ENCODE data around the gene TRIM36.

Gene TRIM36

GRCh38 chr5:115166744-115167393 lies 2.8 kb downstream of the TRIM36 start:
- DNase-seq = no peak

DNA sequence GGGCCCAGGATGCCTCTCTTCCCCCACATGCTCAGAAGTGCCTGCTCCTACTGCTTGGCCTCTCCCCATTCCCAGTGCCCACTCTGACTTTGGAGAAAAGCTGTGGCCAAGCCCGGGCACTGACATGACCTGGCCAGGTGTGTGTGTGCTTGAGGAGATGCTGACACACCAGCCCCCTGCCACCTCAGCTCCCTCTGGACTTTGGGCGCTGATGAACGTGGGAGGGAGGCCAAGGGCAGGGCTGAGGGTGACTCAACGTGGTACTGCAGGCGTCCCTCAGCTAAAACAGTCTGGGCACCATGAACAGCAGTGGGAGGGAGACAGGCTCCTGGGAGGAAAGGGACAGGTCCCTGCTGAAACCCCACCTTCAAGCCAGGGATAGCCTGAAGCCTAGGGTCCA lies 3.9 kb downstream of the TRIM36 start:
- DNase-seq = no peak

GRCh38 chr5:115160975-115161475 lies 8.7 kb downstream of the TRIM36 start:
- no peak for DNase-seq

DNA sequence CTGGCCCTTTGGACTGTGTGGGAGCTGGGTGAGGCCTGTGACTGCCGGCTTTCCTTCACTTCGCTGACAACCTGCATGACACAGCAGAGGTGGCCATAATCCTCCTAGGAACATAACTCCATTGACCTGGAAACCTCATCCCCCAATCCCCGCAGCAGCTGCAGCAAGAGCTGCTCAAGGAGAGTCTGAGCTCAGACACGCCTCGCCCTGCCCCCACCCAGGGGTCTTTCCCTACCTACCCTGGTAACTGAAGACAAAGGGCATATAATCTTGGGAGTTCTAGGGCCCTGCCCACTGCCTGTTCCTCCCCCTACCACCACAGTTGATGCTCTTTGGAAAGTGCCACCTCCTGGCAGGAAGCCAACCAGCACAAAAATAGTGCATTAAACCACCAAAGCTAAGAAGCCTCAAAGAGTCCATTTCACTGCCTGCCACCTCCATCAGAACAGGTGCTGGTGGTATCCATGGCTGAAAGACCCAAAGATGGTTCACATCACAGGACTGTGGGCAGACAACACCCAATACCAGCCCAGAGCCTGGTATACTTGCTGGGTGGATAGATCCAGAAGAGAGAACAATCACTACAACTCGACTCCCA lies 18.4 kb downstream of the TRIM36 start:
- DNase-seq = no peak

DNA sequence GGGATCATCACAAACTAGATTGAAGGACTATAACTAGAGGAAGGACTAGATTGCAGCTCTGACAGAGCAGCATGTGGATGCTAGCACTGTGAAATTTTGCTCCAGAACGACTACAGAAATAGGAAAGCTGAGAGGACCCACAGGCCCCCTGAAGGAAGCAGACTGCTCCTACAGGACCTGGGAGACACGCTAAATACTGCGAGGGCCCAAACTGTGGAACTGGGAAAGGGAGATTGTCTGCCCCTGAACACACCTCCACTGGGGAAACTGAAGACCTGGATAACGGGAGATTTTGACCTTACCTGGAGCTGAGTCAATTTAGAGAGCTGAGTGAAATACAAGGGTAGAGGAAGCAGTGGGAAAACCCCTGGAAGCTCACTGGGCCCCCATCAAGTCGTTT lies 19.2 kb downstream of the TRIM36 start:
- no peak for DNase-seq

- DNase-seq = no peak
Measured at GRCh38 chr5:115147052-115147451, 22.7 kb downstream of the TRIM36 start.

DNA sequence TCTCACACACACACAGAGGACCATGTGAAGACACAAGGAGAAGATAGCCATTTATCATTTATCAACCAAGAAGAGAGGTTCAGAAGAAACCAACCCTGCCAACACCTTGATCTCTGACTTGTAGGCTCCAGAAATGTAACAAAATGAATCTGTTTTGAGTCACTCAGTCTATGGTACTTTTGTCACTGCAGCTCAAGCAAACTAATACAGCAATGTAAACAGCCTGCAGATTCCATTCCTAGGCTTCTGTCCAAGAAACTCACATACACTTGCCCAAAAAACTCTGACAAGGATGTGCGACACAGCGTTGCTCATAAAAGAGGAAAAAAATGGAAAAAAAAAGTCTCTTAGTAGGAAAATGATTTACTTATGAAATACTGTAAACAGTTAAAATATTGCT lies 33.4 kb downstream of the TRIM36 start:
- no peak for DNase-seq

DNA sequence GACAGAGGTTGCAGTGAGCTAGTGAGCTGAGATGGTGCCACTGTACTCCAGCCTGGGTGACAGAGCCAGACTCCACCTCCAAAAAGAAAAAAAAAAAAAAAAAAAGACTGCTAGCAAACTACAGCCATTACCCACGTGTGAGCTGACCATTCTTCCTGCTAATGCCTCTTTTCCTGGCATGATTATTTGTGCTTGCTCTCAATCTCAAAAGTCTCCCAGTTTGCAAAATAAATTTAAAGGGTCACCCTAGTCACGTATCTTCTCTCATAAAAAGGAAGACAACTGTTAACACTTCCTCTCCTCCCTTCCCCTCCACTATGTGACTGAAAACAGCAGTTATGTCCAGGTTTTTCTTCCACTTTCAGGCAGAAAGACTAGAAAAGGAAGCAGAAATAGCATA lies 37.2 kb downstream of the TRIM36 start:
- DNase-seq = no peak

- DNase-seq = no peak
Measured at GRCh38 chr5:115126303-115126702, 43.4 kb downstream of the TRIM36 start.

DNA sequence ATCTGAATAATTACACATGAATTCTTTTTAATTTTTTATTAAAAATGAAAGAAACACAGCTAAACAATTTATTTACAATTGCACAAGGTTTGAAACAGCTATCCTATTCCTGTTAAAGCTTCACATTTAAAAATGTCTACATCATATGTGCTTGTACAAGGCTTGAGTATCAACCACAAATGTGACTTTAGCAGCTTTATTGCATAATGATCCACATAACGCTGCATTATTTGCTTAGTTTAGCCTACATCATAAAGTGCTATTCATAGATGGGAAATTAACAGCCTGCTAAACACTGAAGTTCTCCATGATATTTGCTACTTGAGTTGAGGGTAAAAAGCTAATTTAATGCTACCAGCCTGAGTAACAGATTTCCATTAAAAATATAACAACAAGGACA lies 45.0 kb downstream of the TRIM36 start:
- no peak for DNase-seq

DNA sequence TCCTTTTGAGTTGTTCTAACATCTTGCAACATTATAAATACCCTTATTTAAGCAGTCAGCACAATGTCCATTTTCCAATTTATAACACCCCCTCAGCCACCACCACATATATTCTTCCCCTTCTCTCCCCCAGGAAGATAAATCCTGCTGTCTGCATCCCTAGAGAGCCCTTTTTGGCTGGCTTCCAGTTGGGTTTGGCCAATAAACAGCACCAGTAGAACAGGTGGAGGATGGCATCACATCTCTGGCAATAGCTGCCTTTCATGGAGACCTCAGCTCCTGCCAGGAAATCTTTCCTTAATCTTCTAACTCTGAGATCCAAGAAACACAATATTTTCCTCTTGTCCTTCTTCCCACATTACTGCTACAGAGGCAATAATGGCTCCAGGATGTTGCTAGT lies 53.7 kb downstream of the TRIM36 start:
- DNase-seq = no peak

DNA sequence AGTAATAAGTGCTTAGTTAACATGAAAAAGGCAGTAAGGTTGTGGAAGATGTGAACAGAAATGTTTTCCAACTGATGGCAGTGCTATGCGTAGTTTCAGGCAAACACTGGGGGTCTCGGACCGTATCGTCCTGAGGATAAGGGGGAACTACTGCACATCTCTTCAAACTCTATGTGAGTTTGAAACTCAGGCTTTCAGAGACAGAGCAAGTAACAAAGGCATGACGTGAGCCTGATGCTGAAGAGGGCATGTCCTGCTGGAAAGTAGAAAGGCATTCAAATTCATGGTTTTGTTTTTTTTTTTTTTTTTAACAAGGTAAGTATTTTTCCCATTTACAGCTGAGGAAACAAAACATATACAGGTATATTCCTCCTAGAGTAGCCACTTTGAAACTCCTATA lies 59.9 kb downstream of the TRIM36 start:
- no peak for DNase-seq

- no peak for DNase-seq
Measured at GRCh38 chr5:115109356-115109755, 60.4 kb downstream of the TRIM36 start.

GRCh38 chr5:115100319-115100955 lies 69.3 kb downstream of the TRIM36 start:
- no peak for DNase-seq

- DNase-seq = no peak
Measured at GRCh38 chr5:115098041-115098702, 71.5 kb downstream of the TRIM36 start.

DNA sequence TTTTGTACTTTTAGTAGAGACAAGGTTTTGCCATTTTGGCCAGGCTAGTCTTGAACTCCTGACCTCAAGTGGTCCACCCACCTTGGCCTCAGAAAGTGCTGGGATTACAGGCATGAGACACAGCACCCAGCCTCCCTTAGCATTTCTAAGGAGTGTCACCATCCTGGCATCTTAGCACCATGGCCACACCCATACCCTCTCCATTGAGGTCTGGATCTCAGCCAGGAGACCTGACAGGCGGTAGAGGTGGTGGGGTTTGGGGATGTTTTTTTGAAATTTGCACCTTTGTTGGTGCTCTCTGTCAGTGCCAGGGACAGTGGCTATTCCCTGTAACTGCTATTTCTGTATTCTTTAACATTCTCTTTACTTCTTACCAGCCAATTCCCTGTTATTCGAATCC lies 72.5 kb downstream of the TRIM36 start:
- DNase-seq = no peak

- DNase-seq = no peak
Measured at GRCh38 chr5:115096034-115096769, 73.5 kb downstream of the TRIM36 start.

GRCh38 chr5:115087951-115088350 lies 81.8 kb downstream of the TRIM36 start:
- no peak for DNase-seq

GRCh38 chr5:115086473-115086872 lies 83.2 kb downstream of the TRIM36 start:
- no peak for DNase-seq

GRCh38 chr5:115084246-115084793 lies 85.4 kb downstream of the TRIM36 start:
- no peak for DNase-seq

- DNase-seq = no peak
Measured at GRCh38 chr5:115079924-115080623, 89.6 kb downstream of the TRIM36 start.

Data from activated effector memory CD4-positive, alpha-beta T cell treated with Interleukin-2 at 50 U/mL for 16 hours (primary cell).